ENCODE measurements around the gene CARMIL1. TPM values are rescaled to one million over a fixed set of nuclear protein-coding genes. Genes with fewer than 3 reads are reported as not detected.

The CARMIL1 gene
- total RNA-seq, 1 donor from 2014 or later: 19.1 TPM

GRCh38 chr6:25263657-25264056 is 15.5 kb upstream of the CARMIL1 start:
- H4K20me1 ChIP-seq (ENCODE audit: insufficient read depth, low read length): no peaks in the 10 kb centered on the region
- no peaks in the 10 kb centered on the region for H3K36me3 ChIP-seq (ENCODE audit: insufficient read depth, low read length)
- no peak overlapping the region for H3K27ac ChIP-seq (ENCODE audit: low read depth, low read length)
- H3K27me3 ChIP-seq (ENCODE audit: insufficient read depth, low read length): no peaks in the 10 kb centered on the region
- DNase-seq (ENCODE audit: low read depth): peak; percentile 49
- H3K4me3 ChIP-seq (ENCODE audit: insufficient read depth, low read depth, low read length): no peak overlapping the region
- no peaks in the 10 kb centered on the region for H3K79me2 ChIP-seq (ENCODE audit: insufficient read depth, low read length)
- peak overlapping the region; percentile 28 for H3K4me2 ChIP-seq (ENCODE audit: low read length)
- Mint-ChIP-seq H3K4me1 (ENCODE audit: low read depth, unreplicated experiment) (peaks cover 9% of the 10 kb centered on the region), H3K9me3 (ENCODE audit: unreplicated experiment) (no peaks in the 10 kb centered on the region), H3K27me3 (ENCODE audit: low read depth, unreplicated experiment) (no peaks in the 10 kb centered on the region), H3K4me3 (ENCODE audit: unreplicated experiment) (no peak overlapping the region), H3K27ac (ENCODE audit: unreplicated experiment) (no peak overlapping the region), H3K36me3 (ENCODE audit: low read depth, unreplicated experiment) (no peaks in the 10 kb centered on the region)
- H3K9me3 ChIP-seq (ENCODE audit: insufficient read depth, low read depth, low read length): no peaks in the 10 kb centered on the region
- no peak overlapping the region for H2AFZ ChIP-seq (ENCODE audit: low read depth, low read length)
- TF ChIP-seq EZH2 (IDR thresholded peaks at IDR 0.05; ENCODE audit: insufficient read depth, low read length) (no peak), CTCF (IDR thresholded peaks at IDR 0.05; ENCODE audit: insufficient read depth, low read depth, low read length) (no peak)
- no peak for FAIRE-seq
- no peaks in the 10 kb centered on the region for H3K4me1 ChIP-seq (ENCODE audit: insufficient read depth, low read length)
- no peak overlapping the region for H3K9ac ChIP-seq (ENCODE audit: low read length)

- peaks cover 9% of the 10 kb centered on the region for H3K4me1 Mint-ChIP-seq (ENCODE audit: low read depth, unreplicated experiment)
- H3K4me2 ChIP-seq (ENCODE audit: low read length): no peak overlapping the region
Measured at GRCh38 chr6:25266456-25267100, 12.6 kb upstream of the CARMIL1 start.

More at GRCh38 chr6:25266456-25267100, 12.6 kb upstream of the CARMIL1 start:
- no peak overlapping the region for H3K27ac ChIP-seq (ENCODE audit: low read depth, low read length)
- DNase-seq (ENCODE audit: low read depth): no peak
- no peaks in the 10 kb centered on the region for H3K27me3 ChIP-seq (ENCODE audit: insufficient read depth, low read length)
- H3K9me3 Mint-ChIP-seq (ENCODE audit: unreplicated experiment): no peaks in the 10 kb centered on the region
- no peak overlapping the region for H3K27ac Mint-ChIP-seq (ENCODE audit: unreplicated experiment)
- H3K36me3 Mint-ChIP-seq (ENCODE audit: low read depth, unreplicated experiment): no peaks in the 10 kb centered on the region
- H4K20me1 ChIP-seq (ENCODE audit: insufficient read depth, low read length): no peaks in the 10 kb centered on the region
- no peak overlapping the region for H3K4me3 Mint-ChIP-seq (ENCODE audit: unreplicated experiment)
- no peaks in the 10 kb centered on the region for H3K79me2 ChIP-seq (ENCODE audit: insufficient read depth, low read length)
- no peaks in the 10 kb centered on the region for H3K27me3 Mint-ChIP-seq (ENCODE audit: low read depth, unreplicated experiment)
- H3K4me1 ChIP-seq (ENCODE audit: insufficient read depth, low read length): no peaks in the 10 kb centered on the region
- no peak overlapping the region for H3K4me3 ChIP-seq (ENCODE audit: insufficient read depth, low read depth, low read length)
- no peak overlapping the region for H2AFZ ChIP-seq (ENCODE audit: low read depth, low read length)
- no peaks in the 10 kb centered on the region for H3K9me3 ChIP-seq (ENCODE audit: insufficient read depth, low read depth, low read length)
- TF ChIP-seq CTCF (IDR thresholded peaks at IDR 0.05; ENCODE audit: insufficient read depth, low read depth, low read length) (no peak), EZH2 (IDR thresholded peaks at IDR 0.05; ENCODE audit: insufficient read depth, low read length) (no peak)
- H3K36me3 ChIP-seq (ENCODE audit: insufficient read depth, low read length): no peaks in the 10 kb centered on the region
- no peak for FAIRE-seq
- H3K9ac ChIP-seq (ENCODE audit: low read length): no peak overlapping the region

Measured in astrocyte (in vitro differentiated cells and primary cell).